IMR-90 (cell line): ENCODE measurements around the gene OTC. TPM values are rescaled to one million over a fixed set of nuclear protein-coding genes. Genes with fewer than 3 reads are reported as not detected.

Experiments
- ATAC-seq: fragments of 200-7000 bp; cut with Tn5 transposase; 2 replicates; pipeline ENCODE4 v1.9.1; 2020; ENCODE audit warnings: low read depth, mild to moderate bottlenecking, moderate library complexity
- BruUV-seq: library from RNA; stranded (reverse); fragments of 400-500 nt; replicated peaks from 2 replicates; lab custom pipeline; 2021; lab: Mats Ljungman, UMichigan
- CTCF ChIA-PET: fragments of 300-600 bp; formaldehyde crosslinking; extraction: SDS; loops from one replicate; lab custom pipeline; 2021; ENCODE audit warnings: antibody characterized with exemption; lab: Yijun Ruan, JAX
- POLR2A ChIA-PET: fragments of 300-600 bp; sonication (Branson Sonifier 250); formaldehyde crosslinking; loops from one replicate; lab custom pipeline; 2022; ENCODE audit warnings: antibody characterized with exemption; ENCODE audit not compliant: unreplicated experiment; lab: Charles Lee
- DNase-seq: peaks from one replicate; pipeline ENCODE4 v3.0.0; 2013
- H2AFZ ChIP-seq: replicated peaks from 2 replicates; pipeline ENCODE3; 2013; ENCODE audit warnings: low read length, mild to moderate bottlenecking; ENCODE audit not compliant: poor library complexity
- H2AK5ac ChIP-seq: 2 replicates; pipeline ENCODE4 v1.6.1; 2013; ENCODE audit warnings: low read depth, low read length, inconsistent platforms
- H2AK9ac ChIP-seq: replicated peaks from 2 replicates; pipeline ENCODE3; 2013; ENCODE audit warnings: mild to moderate bottlenecking, low read depth, low read length, moderate library complexity; ENCODE audit not compliant: poor library complexity
- H2BK120ac ChIP-seq: 2 replicates; pipeline ENCODE4 v1.6.1; 2013; ENCODE audit warnings: low read depth, low read length, inconsistent platforms
- H2BK15ac ChIP-seq: 3 replicates; pipeline ENCODE4 v1.6.1; 2013; ENCODE audit warnings: low read depth, low read length, inconsistent platforms
- H2BK20ac ChIP-seq: 2 replicates; pipeline ENCODE4 v1.6.1; 2013; ENCODE audit warnings: low read depth, mild to moderate bottlenecking, inconsistent platforms, low read length, moderate library complexity
- H2BK5ac ChIP-seq: 2 replicates; pipeline ENCODE4 v1.6.1; 2013; ENCODE audit warnings: mild to moderate bottlenecking, low read depth, low read length, inconsistent platforms; ENCODE audit not compliant: poor library complexity, severe bottlenecking
- H3K14ac ChIP-seq: replicated peaks from 2 replicates; pipeline ENCODE4 v1.6.1; 2013; ENCODE audit warnings: low read depth, low read length, inconsistent platforms
- H3K18ac ChIP-seq: 2 replicates; pipeline ENCODE4 v1.6.1; 2013; ENCODE audit warnings: low read depth, low read length, control low read depth
- H3K23ac ChIP-seq: 2 replicates; pipeline ENCODE4 v1.6.1; 2013; ENCODE audit warnings: low read depth, low read length, inconsistent platforms
- H3K27ac ChIP-seq: 2 replicates; pipeline ENCODE4 v1.5.1; 2013; ENCODE audit warnings: mild to moderate bottlenecking, control low read depth, low read length; ENCODE audit not compliant: insufficient read depth
- H3K27me3 ChIP-seq: 2 replicates; pipeline ENCODE4 v1.6.1; 2013; ENCODE audit warnings: low read length; ENCODE audit not compliant: control insufficient read depth, insufficient read depth
- H3K36me3 ChIP-seq: 2 replicates; pipeline ENCODE4 v1.6.1; 2013; ENCODE audit warnings: low read length, mixed read lengths; ENCODE audit not compliant: control insufficient read depth, insufficient read depth
- H3K4ac ChIP-seq: 2 replicates; pipeline ENCODE4 v1.6.1; 2013; ENCODE audit warnings: low read depth, low read length, inconsistent platforms
- H3K4me1 ChIP-seq: 2 replicates; pipeline ENCODE4 v1.6.1; 2013; ENCODE audit warnings: low read length, mixed read lengths; ENCODE audit not compliant: control insufficient read depth, insufficient read depth
- H3K4me2 ChIP-seq: 2 replicates; pipeline ENCODE4 v1.6.1; 2013; ENCODE audit warnings: low read depth, mild to moderate bottlenecking, control low read depth, low read length, moderate library complexity
- H3K4me3 ChIP-seq: 2 replicates; pipeline ENCODE4 v1.5.1; 2013; ENCODE audit warnings: low read depth, mild to moderate bottlenecking, control low read depth, low read length, moderate library complexity; ENCODE audit not compliant: insufficient read depth
- H3K56ac ChIP-seq: 2 replicates; pipeline ENCODE4 v1.6.1; 2013; ENCODE audit warnings: low read length, inconsistent platforms; ENCODE audit not compliant: insufficient read depth; ENCODE audit errors: extremely low read depth
- H3K79me1 ChIP-seq, 2 experiments: 2 replicates each; pipeline ENCODE4 v1.6.1; 2013; ENCODE audit warnings: low read length in 2 of 2, inconsistent platforms in 1 of 2, low read depth in 1 of 2
- H3K9ac ChIP-seq: 2 replicates; pipeline ENCODE4 v1.6.1; 2013; ENCODE audit warnings: low read depth, low read length, control low read depth
- H3K9me1 ChIP-seq: 2 replicates; pipeline ENCODE4 v1.6.1; 2013; ENCODE audit warnings: low read length, inconsistent platforms; ENCODE audit not compliant: insufficient read depth
- H3K9me3 ChIP-seq: 2 replicates; pipeline ENCODE4 v1.6.1; 2013; ENCODE audit warnings: low read length; ENCODE audit not compliant: control insufficient read depth, insufficient read depth
- H4K20me1 ChIP-seq: 2 replicates; pipeline ENCODE4 v1.6.1; 2013; ENCODE audit warnings: low read length, inconsistent platforms; ENCODE audit not compliant: insufficient read depth
- H4K5ac ChIP-seq: 2 replicates; pipeline ENCODE4 v1.6.1; 2013; ENCODE audit warnings: mild to moderate bottlenecking, low read depth, low read length, control low read depth
- H4K8ac ChIP-seq, 2 experiments: 2 replicates each; pipeline ENCODE4 v1.6.1; 2013; ENCODE audit warnings: low read depth in 2 of 2, low read length in 2 of 2, control low read depth in 1 of 2, inconsistent platforms in 1 of 2
- H4K91ac ChIP-seq: 2 replicates; pipeline ENCODE4 v1.6.1; 2013; ENCODE audit warnings: low read depth, low read length, inconsistent platforms; ENCODE audit not compliant: insufficient read depth
- POLR2A ChIP-seq: IDR thresholded peaks from 2 replicates; pipeline ENCODE4 v1.6.1; 2012; ENCODE audit warnings: mild to moderate bottlenecking, low read depth, low read length
- RFX5 ChIP-seq: IDR thresholded peaks from 2 replicates; pipeline ENCODE4 v1.8.0; 2012; ENCODE audit warnings: low read depth, mild to moderate bottlenecking, low read length, moderate library complexity
- WGBS, 2 experiments: methylation state at CpG; one replicate each; pipeline versions ENCODE4 v1.1.5 to v1.1.7; 2013; ENCODE audit warnings: missing lambda C conversion rate in 2 of 2; ENCODE audit not compliant: insufficient read length in 1 of 2; ENCODE audit errors: extremely low coverage in 2 of 2; 5-methylcytosine and 5-hydroxymethylcytosine counted together
- dilution Hi-C: fragments of 300-500 bp; cut with HindIII; formaldehyde crosslinking; loops from one replicate; pipeline ENCODE4 v1.14.3; 2018; ENCODE audit warnings: low sequenced_read_pairs; ENCODE audit not compliant: unreplicated experiment
- in situ Hi-C: fragments of 300-500 bp; cut with MboI; formaldehyde crosslinking; loops from 3 replicates; pipeline ENCODE4 v1.14.3; 2019; ENCODE audit warnings: low sequenced_read_pairs, inconsistent platforms, mixed read lengths
- intact Hi-C: fragments of 100-400 bp; cut with micrococcal nuclease; formaldehyde crosslinking; loops from 2 replicates; pipeline ENCODE4 v1.10.0; 2022
- polyA plus RNA-seq, 3 experiments: library from polyadenylated mRNA; depleted of rRNA; stranded (reverse); fragments of >200 nt; gene quantifications; 2 replicates each; pipeline ENCODE4 v1.2.3, GENCODE V29; 2012; ENCODE audit warnings: low replicate concordance in 1 of 3
- total RNA-seq: library from RNA; depleted of rRNA; stranded (reverse); fragments of >200 nt; gene quantifications from 2 replicates; pipeline ENCODE4 v1.2.3, GENCODE V29; 2012
- TF ChIP-seq, protein P1 (sequence below): conservative IDR thresholded peaks from 2 replicates; pipeline ENCODE4 v1.5.1; 2012; ENCODE audit warnings: mild to moderate bottlenecking, low read depth, low read length, improper control_type of control experiment

Gene OTC
- total and polyA plus RNA-seq, 2 of the 4 experiments (the other 2 are of a cell fraction) = not detected

DNA sequence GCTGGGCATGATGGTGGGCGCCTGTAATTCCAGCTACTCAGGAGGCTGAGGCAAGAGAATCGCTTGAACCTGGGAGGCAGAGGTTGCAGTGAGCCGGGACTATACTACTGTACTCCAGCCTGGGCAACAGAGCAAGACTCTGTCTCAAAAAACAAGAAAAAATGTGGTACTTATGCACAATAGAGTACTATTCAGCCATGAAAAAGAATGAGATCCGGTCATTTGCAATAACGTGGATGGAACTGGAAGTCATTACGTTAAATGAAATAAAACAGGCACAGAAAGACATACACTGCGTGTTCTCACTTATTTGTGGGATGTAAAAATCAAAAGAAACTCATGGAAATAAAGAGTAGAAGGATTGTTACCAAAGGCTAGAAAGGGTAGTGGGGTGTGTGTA, 37.2 kb upstream of the OTC start:
- H3K56ac ChIP-seq = no peak overlapping the region
- H2BK5ac ChIP-seq = no peak overlapping the region
- dilution Hi-C loops (no loop called here), in situ Hi-C loops (no loop called here), intact Hi-C loops (no loop called here)
- H3K9ac ChIP-seq = no peak overlapping the region
- no peak overlapping the region for H2AFZ ChIP-seq
- H4K8ac ChIP-seq = no peak overlapping the region
- BruUV-seq = no TSS peak
- no peak overlapping the region for H3K4ac ChIP-seq
- no peak overlapping the region for H4K91ac ChIP-seq
- WGBS, 2 experiments = 47% methylated on average over 3 of the region's 7 CpGs; no CpG with 5 or more reads in 1 of the 2 experiments
- no peak overlapping the region for H4K5ac ChIP-seq
- no peak overlapping the region for H2BK15ac ChIP-seq
- no peak overlapping the region for H2BK20ac ChIP-seq
- DNase-seq = no peak
- no peak overlapping the region for H3K4me2 ChIP-seq
- H3K9me1 ChIP-seq = no peaks in the 10 kb centered on the region
- H3K79me1 ChIP-seq = no peaks in the 10 kb centered on the region
- H2BK120ac ChIP-seq = no peak overlapping the region
- no peak overlapping the region for H3K18ac ChIP-seq
- H3K4me3 ChIP-seq = no peak overlapping the region
- no peak overlapping the region for H3K23ac ChIP-seq
- no peaks in the 10 kb centered on the region for H3K27me3 ChIP-seq
- no peak overlapping the region for H2AK5ac ChIP-seq
- TF ChIP-seq POLR2A (no peak), RFX5 (no peak)
- TF ChIP-seq, protein P1, sequence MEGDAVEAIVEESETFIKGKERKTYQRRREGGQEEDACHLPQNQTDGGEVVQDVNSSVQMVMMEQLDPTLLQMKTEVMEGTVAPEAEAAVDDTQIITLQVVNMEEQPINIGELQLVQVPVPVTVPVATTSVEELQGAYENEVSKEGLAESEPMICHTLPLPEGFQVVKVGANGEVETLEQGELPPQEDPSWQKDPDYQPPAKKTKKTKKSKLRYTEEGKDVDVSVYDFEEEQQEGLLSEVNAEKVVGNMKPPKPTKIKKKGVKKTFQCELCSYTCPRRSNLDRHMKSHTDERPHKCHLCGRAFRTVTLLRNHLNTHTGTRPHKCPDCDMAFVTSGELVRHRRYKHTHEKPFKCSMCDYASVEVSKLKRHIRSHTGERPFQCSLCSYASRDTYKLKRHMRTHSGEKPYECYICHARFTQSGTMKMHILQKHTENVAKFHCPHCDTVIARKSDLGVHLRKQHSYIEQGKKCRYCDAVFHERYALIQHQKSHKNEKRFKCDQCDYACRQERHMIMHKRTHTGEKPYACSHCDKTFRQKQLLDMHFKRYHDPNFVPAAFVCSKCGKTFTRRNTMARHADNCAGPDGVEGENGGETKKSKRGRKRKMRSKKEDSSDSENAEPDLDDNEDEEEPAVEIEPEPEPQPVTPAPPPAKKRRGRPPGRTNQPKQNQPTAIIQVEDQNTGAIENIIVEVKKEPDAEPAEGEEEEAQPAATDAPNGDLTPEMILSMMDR = no peak
- ChIA-PET CTCF (no interaction called here), POLR2A (no interaction called here)
- no peaks in the 10 kb centered on the region for H3K9me3 ChIP-seq
- no peak overlapping the region for H2AK9ac ChIP-seq
- peaks cover 2% of the 10 kb centered on the region for H3K4me1 ChIP-seq
- no peak overlapping the region for H3K27ac ChIP-seq
- H4K20me1 ChIP-seq = no peaks in the 10 kb centered on the region
- H3K36me3 ChIP-seq = no peaks in the 10 kb centered on the region
- no peak for ATAC-seq
- H3K14ac ChIP-seq = no peak overlapping the region
